Stimulated activated CD8-positive, alpha-beta memory T cell treated with anti-CD3 and anti-CD28 coated beads, Interleukin-7, amount 100 ng/mL, for 48 hours (primary cell): ENCODE measurements around the gene KIF19.

Experiments
- DNase-seq, 2 donors: peaks; one replicate each; pipeline ENCODE4 v3.0.0-alpha.2; 2020; ENCODE audit warnings: low read depth in 1 of 2; ENCODE audit errors: extremely low read depth in 1 of 2

KIF19 gene

GRCh38 chr17:74299226-74300009, 26.6 kb upstream of the KIF19 start:
- no peak for DNase-seq

- no peak for DNase-seq
Measured at GRCh38 chr17:74303305-74303704, 22.7 kb upstream of the KIF19 start.

- no peak for DNase-seq
Measured at GRCh38 chr17:74304184-74304583, 21.8 kb upstream of the KIF19 start.

GRCh38 chr17:74305865-74306654, 20.0 kb upstream of the KIF19 start:
- no peak for DNase-seq

- DNase-seq, result no peak
Measured at GRCh38 chr17:74307984-74308773, 17.8 kb upstream of the KIF19 start.

GRCh38 chr17:74309902-74310301, 16.1 kb upstream of the KIF19 start:
- DNase-seq, result no peak

- DNase-seq, result no peak
Measured at GRCh38 chr17:74314877-74315276, 11.1 kb upstream of the KIF19 start.

GRCh38 chr17:74316220-74316619, 9.8 kb upstream of the KIF19 start:
- no peak for DNase-seq

- no peak for DNase-seq
Measured at GRCh38 chr17:74317071-74317470, 9.0 kb upstream of the KIF19 start.

- no peak for DNase-seq
Measured at GRCh38 chr17:74318391-74318790, 7.6 kb upstream of the KIF19 start.

GRCh38 chr17:74324521-74324920, 1.5 kb upstream of the KIF19 start:
- no peak for DNase-seq

GRCh38 chr17:74325376-74325742, 667 bp upstream of the KIF19 start:
- DNase-seq, result no peak

- DNase-seq, result no peak
Measured at GRCh38 chr17:74326506-74326905, 480 bp downstream of the KIF19 start.

- DNase-seq, result no peak
Measured at GRCh38 chr17:74328487-74328886, 2.5 kb downstream of the KIF19 start.

GRCh38 chr17:74329378-74329777, 3.4 kb downstream of the KIF19 start:
- no peak for DNase-seq

GRCh38 chr17:74330446-74330845, 4.4 kb downstream of the KIF19 start:
- DNase-seq, result no peak

- no peak for DNase-seq
Measured at GRCh38 chr17:74332017-74332650, 6.1 kb downstream of the KIF19 start.

GRCh38 chr17:74332763-74333283, 6.8 kb downstream of the KIF19 start:
- no peak for DNase-seq

GRCh38 chr17:74334393-74335039, 8.5 kb downstream of the KIF19 start:
- DNase-seq, result no peak

GRCh38 chr17:74335529-74336062, 9.6 kb downstream of the KIF19 start:
- DNase-seq, result no peak
